Cardiac fibroblast (primary cell): Measurements from ENCODE around the gene DPP6.

Experiments
- DNase-seq, 2 donors: peaks; one replicate each; pipeline versions ENCODE4 v3.0.0 to v3.0.0-alpha.2; 2010; ENCODE audit warnings: low read depth in 2 of 2
- H3K4me3 ChIP-seq, 2 donors: replicated peaks in 1 of 2; 1 replicate in 1 of 2; 2 replicates in 1 of 2; pipeline ENCODE4 v1.5.1; 2011; ENCODE audit warnings: low read depth in 2 of 2, low read length in 2 of 2, mild to moderate bottlenecking in 2 of 2, moderate library complexity in 1 of 2
- TF ChIP-seq, protein P1 (sequence below): IDR thresholded peaks from one replicate; pipeline ENCODE4 v1.5.1; 2011; ENCODE audit warnings: low read depth, mild to moderate bottlenecking, low read length, inconsistent platforms

Gene DPP6

DNA sequence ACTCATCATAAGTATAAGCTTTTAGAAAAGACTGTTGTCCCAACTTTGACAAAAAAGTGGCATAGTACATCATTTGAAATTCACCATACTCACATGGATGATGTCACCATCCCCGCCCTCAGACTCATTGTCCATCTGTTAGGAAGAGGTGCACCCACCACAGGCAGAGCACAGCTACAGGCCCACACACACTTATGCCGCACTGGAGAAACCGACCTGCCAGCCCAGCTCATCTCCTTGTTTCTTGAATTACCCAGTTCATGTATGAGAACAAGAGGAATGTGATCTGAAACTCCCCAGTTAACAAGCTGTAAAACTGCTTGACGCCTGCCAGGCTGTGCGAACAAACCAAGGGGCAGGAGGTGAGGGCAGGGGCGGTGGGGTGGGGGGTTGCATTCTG lies 312.0 kb downstream of the DPP6 start:
- TF ChIP-seq, protein P1, sequence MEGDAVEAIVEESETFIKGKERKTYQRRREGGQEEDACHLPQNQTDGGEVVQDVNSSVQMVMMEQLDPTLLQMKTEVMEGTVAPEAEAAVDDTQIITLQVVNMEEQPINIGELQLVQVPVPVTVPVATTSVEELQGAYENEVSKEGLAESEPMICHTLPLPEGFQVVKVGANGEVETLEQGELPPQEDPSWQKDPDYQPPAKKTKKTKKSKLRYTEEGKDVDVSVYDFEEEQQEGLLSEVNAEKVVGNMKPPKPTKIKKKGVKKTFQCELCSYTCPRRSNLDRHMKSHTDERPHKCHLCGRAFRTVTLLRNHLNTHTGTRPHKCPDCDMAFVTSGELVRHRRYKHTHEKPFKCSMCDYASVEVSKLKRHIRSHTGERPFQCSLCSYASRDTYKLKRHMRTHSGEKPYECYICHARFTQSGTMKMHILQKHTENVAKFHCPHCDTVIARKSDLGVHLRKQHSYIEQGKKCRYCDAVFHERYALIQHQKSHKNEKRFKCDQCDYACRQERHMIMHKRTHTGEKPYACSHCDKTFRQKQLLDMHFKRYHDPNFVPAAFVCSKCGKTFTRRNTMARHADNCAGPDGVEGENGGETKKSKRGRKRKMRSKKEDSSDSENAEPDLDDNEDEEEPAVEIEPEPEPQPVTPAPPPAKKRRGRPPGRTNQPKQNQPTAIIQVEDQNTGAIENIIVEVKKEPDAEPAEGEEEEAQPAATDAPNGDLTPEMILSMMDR, result no peak
- no peak for DNase-seq
- H3K4me3 ChIP-seq, result no peak overlapping the region

DNA sequence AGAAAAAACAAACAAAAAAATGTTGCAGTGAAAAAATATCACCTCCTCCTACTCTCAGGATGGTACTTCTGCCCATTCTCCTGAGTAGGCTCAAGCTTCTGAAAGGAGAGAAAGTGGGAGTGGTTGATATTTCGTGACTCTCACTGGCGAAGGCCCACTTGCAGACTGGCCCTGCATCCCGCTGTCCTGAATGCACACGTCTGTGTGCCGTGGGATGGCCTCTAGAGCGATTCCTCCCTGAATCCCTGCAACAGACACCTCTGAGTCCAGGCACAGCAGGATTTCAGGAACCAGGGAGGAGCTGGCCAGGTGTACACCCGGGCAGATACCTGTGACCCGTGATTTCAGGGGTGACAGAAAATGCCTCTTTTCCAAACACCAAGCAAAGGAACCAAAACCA lies 319.2 kb downstream of the DPP6 start:
- no peak for DNase-seq
- TF ChIP-seq, protein P1, result no peak

DNA sequence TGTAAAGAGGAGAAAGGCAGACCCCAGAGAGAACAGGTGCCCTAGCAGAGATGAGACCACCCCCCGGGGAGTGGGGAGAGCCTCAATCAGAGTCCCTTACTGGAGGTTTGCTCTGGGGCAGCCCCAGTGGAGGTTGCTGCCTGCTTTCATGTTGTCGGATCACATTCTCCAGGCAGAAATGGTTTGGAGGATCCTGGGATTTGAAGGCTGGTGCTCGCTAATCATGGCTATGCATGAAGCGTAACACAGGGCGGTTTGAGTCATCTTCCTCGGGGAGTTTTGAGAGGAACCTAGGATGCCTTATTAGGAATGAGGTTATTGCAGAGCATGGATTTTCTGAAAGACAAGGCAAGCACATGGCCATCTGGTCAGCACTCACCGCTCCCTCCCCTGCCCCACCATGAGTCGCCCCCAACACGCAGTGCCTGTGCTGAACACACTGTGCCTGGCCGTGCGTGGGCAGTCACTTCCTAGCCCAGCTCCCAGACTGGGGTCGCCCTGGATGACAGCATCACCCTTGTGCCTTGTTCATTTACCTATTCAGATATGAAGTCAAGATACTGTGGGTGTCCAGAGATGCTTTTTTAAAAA lies 319.9 kb downstream of the DPP6 start:
- no peak for DNase-seq
- no peak overlapping the region for H3K4me3 ChIP-seq
- TF ChIP-seq, protein P1, result no peak

More for the DNA sequence above, 319.2 kb downstream of the DPP6 start:
- H3K4me3 ChIP-seq, result no peak overlapping the region

DNA sequence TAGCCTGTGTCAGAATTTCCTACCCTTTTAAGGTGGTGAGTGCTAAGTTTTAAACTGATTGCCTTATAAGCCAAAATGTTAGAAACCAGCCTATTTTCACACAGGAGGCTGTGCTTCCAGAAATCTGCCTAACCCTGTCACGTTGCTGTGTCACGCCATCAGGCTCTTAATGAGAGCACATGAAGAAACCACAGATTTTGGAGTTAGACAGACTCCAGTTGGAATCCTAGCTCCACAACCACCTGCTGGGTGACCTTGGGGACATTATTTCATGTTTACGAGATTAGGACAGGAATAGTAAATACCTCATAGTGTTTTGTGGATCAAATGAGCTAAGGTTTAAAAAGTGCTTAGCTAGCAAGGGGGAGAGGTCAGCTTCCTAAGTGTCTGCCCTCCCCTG lies 321.8 kb downstream of the DPP6 start:
- no peak for DNase-seq
- TF ChIP-seq, protein P1, result no peak
- H3K4me3 ChIP-seq, result no peak overlapping the region

DNA sequence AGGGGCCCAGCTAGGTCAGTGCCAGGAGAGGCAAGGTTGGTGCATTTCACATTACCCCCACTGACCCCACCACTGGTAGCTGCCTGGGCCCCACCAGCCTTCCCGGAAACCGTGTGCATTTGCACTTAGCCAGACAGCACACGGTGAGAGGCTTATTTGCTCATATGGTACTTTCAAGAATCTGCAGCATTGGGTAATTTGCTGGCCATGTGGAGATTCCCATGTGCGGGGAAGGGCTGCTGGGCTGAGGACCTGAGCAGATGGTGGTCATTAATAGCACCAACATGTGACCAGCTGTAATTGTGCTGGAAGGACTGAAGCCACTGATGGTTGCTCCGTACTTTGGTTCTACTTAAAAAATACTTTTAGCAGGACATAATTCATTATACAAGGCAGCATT lies 323.8 kb downstream of the DPP6 start:
- no peak overlapping the region for H3K4me3 ChIP-seq
- TF ChIP-seq, protein P1, result no peak
- no peak for DNase-seq

DNA sequence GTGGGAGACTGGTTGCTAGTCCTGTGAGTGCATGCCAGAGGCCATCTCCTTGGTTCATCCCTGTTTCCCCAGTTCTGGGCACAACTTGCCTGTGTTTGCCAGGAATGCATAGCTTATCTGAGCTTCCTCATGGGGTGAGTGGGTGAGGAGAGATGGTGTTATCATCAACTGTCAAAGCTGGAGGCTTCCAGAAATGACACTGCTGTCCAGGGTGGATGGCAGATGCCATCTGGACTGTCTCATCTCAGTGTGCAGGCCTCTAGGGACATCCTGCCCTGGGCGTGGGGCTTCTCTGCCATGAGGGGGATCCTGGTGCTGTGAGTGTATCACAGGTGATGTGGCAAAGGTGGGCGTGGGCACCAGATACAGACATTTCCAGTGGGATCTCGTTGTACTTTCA lies 328.6 kb downstream of the DPP6 start:
- DNase-seq, result no peak

More for the DNA sequence above, 328.6 kb downstream of the DPP6 start:
- no peak overlapping the region for H3K4me3 ChIP-seq
- TF ChIP-seq, protein P1, result no peak
